ENCODE results near the gene BTN2A1.
"Not testable (repeated sequence)": the region's sequence is repeated elsewhere in the genome, so short reads cannot be mapped to it uniquely, and the experiment has no call there.

BTN2A1 gene

DNA sequence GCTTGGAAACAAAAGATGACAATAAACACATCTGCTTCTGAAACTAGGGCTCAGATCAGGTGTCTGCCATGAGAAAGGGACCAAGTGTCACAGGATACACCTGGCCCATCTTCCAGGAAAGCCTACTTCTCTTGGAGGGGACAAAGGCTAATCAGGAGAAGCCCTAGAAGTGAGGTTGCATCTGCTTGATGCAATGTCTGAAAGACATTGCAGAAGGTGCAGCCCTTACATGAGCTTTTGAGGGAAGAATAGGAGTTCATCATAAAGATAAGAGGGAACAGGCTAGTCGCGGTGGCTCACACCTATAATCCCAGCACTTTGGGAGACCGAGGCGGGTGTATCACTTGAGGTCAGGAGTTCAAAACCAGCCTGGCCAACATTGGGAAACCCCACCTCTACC lies 39.9 kb downstream of the BTN2A1 start:
- no peak for DNase-seq

DNA sequence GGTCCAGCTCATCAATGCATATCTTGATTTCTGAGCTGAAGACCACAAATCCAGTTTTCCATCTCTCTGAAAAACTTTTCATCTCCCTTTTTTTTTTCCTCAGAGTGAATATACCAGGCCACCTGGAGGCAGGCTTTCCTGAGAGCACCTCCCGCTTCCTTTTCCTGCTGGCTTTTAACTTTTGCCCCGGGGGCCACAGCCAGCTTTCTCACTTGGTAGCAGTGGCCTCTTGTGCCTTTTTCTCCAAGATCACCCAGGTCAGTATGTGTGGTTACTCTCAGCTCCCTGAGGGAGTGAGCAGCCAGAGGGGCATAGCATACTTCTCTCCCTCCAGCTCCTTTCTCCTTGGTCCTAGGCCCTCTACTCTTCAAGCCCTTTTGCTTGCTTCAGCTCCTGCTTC lies 42.3 kb downstream of the BTN2A1 start, which contains the start of gene BTN1A1:
Gene BTN1A1 (plus strand): TSS at position 202 of the 400 bp plus-strand sequence. CDS start 984 bp downstream, outside the sequence.
- no peak for DNase-seq

DNA sequence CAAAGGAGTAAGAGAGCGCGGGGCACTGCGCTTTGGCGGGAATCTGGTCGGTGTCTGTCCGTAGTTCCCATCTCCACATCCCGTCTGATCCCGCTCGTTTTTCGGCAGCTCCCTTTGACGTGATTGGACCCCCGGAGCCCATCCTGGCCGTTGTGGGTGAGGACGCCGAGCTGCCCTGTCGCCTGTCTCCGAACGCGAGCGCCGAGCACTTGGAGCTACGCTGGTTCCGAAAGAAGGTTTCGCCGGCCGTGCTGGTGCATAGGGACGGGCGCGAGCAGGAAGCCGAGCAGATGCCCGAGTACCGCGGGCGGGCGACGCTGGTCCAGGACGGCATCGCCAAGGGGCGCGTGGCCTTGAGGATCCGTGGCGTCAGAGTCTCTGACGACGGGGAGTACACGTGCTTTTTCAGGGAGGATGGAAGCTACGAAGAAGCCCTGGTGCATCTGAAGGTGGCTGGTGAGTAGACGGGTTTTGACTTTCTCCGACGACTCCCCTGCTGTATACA lies 43.8 kb downstream of the BTN2A1 start:
- DNase-seq: no peak

DNA sequence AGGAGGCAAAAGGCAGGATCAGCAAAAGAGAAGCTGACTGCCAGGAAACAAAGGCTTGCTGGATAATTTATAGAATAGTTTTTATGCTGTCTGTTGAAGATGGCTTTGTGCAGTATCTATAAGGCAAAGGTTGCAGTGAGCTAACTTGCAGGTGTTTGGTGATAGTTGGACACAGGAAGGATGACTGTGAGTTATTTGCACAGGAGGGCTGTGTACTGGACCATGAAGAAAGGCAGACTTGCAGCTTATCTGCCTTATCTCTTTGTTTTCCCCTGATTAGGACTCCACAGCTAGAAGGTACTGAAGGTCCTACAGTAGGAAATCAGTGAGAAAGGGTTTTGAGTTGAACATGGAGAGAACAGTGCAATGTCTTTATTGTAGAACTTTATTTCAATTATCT lies 44.4 kb downstream of the BTN2A1 start:
- no peak for DNase-seq

DNA sequence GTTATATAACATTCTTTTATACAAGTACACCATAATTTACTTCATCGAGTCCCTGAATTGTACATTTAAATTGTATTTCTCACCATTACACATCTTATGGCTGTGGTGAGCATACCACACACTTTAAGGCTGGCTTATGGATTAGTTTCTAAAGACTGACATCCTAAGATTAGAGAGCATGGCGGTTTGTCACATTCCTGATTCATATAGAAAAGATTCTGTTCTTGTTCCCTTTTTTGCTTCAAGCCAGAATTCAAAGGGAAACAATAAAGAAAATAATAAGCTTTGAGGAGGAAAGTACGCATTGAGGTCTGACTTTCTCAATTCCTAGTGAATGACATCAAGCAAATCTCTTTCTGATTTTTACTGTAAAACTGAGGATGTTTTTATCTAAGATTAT lies 44.9 kb downstream of the BTN2A1 start:
- DNase-seq: no peak

DNA sequence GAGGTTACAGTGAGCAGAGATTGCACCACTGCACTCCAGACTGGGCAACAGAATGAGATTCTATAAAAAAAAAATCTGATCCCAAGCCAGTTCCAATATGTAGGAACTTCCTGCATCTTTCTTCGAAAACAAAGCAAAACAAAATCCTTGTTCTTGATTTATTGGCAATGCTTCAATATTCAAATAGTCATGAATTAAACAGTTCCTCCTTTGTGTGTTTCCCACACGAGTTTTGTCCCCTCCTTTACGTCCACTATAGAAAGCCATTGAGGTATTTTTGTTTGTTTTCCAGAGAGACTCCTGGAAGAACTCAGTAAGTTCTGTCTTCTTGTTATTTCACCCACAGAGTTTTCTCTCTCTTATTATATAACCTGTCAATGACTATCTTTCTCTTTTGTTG lies 49.9 kb downstream of the BTN2A1 start:
- no peak for DNase-seq

DNA sequence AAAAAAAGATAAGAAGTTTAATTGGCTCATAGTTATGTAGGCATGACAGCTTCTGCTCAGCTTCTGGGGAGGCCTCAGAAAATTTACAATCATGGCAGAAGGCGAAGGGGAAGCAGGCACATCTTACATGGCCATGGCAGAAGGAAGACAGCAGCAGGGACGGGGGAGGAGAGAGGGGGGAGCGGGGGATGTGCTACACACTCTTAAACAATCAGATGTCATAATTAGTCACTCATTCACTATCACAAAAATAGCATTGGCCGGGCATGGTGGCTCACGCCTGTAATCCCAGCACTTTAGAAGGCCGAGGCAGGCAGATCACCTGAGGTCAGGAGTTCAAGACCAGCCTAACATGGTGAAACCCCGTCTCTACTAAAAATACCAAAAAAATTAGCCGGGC lies 53.3 kb downstream of the BTN2A1 start:
- DNase-seq: not testable (repeated sequence)

DNA sequence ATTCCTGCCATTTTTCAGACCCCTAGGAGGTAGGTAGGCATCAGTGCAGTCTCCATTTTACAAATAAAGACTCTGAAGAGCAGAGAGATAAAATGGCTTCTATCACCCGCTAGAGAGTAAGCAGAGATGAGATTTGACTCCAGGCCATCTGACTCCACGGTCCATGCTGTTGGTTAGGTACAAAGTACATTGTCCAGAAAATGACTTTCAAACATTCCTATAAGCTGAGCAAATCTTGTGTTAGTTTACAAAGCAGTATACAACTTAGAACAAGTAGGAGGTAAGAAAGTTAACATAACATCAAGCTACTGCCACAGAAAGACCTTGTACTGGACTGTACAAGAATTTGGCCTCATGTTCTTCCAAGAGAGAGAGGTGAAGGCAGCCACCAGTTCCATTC lies 57.2 kb downstream of the BTN2A1 start:
- DNase-seq: no peak

DNA sequence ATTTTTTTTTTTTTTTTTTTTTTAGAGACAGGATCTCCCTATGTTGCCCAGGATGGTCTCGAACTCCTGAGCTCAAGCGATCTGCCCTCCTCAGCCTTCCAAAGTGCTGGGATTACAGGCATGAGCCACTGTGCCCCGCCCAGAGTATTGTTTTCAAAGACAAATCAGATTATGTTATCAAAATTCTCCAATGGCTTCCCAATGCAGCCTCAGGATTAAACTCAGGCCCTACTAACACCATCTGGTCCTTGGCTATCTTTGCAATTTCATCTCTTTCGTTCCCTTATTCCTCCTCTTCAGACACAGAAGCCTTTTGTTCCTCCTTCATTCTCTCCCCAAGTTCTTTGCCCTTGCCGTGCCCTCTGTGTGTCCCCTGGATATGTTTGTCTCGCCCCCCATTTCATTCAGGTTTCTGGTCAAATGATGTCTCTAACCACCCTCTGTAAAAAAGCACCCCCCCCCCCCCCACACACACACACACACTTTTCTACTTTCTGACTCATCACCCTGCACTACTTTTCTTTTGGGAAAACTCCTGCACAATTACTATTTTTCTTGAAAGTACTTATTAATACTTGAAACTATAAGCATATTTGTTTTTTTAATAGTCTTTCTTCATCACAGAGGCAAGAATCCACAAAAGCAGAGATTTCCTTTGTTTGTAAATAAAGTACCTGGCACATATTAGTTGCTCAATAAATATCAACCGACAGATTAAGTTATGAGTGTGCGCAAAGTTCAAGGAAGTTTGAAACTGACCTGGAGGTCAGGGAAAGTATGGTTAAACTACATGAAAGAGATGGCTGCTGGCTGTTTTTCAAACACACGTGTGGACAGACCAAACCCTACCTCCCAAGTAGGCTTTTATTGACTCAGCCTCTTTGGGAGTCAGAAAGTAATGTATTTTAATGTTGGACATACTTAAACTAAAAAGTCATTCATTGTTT lies 59.0 kb downstream of the BTN2A1 start:
- no peak for DNase-seq

Data from fibroblast of skin of right quadriceps (primary cell).